IPS DF 4.7 (cell line): ENCODE measurements around the gene MOB1A.

Experiments
- DNase-seq: peaks from one replicate; pipeline ENCODE4 v3.0.0-alpha.2; 2013; ENCODE audit warnings: low spot score; ENCODE audit errors: extremely low read depth

The MOB1A gene

DNA sequence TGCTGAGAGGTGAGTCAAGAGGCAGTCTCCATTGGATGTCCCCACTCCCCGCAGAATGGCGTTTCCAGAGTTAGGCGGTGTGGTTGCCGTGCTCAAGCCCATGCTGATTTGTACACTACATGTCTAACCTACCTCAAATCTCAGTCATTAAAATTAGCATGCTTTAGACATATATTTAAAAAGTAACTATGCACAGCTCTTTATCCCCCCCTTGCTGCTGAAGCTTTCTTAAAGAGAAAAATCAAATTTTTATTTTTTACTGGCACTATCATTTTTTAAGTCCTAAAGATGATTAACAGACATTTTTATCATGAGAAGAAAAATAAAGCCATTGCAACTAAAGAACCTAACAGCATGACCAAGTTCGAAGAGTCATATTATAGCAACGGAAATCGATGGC is 73.8 kb downstream of the MOB1A start:
- DNase-seq, result no peak

DNA sequence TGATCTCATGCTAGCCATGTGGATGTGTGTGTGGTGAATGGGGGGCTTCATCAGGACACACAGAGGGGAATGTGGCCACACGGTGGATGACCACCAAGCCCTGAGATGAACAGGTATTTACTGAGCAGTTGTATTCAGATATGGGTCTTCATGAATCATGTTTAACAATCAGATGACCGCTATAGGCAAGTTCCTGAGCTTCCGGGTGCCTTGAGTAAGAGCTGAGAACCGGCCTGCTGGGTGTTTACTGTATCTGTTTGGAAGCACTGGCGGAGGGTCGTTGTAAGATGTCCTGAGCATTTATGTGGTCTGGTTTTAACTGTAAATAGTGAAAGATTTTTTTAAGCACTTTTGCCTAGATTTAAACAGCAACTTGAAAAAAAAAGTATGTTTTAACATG is 74.9 kb downstream of the MOB1A start:
- no peak for DNase-seq
